RWPE1 (cell line): Measurements from ENCODE around the gene CABP4.

ENCODE experiments used
- CTCF ChIA-PET: fragments of 350-600 bp; sonication (Branson Sonifier 250); formaldehyde crosslinking; extraction: SDS; loops from one replicate; lab custom pipeline; 2021; lab: Yijun Ruan, JAX
- POLR2A ChIA-PET: fragments of 400-600 bp; formaldehyde crosslinking; extraction: SDS; loops from one replicate; lab custom pipeline; 2020; ENCODE audit warnings: antibody characterized with exemption; ENCODE audit not compliant: low non-redundant PET; lab: Yijun Ruan, JAX
- DNase-seq: peaks from one replicate; pipeline ENCODE4 v3.0.0; 2012; ENCODE audit warnings: low spot score
- H3K27ac ChIP-seq: fragments of 450-650 bp; 2 replicates; pipeline ENCODE4 v1.5.1; 2017
- TF ChIP-seq, protein P1 (sequence below): fragments of 450-650 bp; conservative IDR thresholded peaks from 2 replicates; pipeline ENCODE4 v1.5.1; 2017; ENCODE audit warnings: low read depth, mild to moderate bottlenecking

Gene CABP4

DNA sequence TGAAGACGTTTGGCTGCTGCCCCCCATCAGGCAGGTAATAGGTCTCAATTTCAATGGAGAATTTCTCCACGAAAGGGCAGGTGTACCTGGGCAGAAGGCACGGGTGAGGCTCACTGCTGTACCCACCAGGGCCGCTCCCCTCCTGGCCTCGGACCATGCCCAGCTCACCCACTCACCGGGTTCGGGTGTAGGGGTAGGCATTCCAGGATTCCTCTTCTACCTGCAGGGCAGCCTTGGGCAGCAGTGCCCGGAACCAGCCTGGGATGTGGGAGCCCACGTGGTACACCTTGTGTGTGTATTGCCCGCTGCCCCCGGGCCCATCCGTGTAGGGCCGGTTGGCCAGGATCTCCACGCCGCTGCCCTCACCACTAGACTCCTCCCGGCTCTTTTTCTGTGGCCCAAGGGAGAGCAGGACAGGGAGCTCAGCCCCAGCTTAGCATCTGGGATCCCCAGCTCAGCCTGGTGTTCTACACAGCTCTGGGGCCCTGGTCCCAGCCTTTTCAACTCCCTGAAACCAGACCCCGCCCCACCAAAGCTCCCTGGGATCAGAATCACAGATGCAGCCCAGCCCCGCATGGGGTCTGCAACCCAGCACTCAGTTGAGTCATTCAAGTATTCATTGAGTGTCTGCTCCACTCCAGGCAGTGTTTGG is 47.3 kb downstream of the CABP4 start:
- POLR2A ChIA-PET = no interaction called here
- DNase-seq = no peak
- H3K27ac ChIP-seq = peak overlapping the region; percentile 16; the same call in 1 of the 2 replicates
- CTCF ChIA-PET = no interaction called here
- TF ChIP-seq, protein P1, sequence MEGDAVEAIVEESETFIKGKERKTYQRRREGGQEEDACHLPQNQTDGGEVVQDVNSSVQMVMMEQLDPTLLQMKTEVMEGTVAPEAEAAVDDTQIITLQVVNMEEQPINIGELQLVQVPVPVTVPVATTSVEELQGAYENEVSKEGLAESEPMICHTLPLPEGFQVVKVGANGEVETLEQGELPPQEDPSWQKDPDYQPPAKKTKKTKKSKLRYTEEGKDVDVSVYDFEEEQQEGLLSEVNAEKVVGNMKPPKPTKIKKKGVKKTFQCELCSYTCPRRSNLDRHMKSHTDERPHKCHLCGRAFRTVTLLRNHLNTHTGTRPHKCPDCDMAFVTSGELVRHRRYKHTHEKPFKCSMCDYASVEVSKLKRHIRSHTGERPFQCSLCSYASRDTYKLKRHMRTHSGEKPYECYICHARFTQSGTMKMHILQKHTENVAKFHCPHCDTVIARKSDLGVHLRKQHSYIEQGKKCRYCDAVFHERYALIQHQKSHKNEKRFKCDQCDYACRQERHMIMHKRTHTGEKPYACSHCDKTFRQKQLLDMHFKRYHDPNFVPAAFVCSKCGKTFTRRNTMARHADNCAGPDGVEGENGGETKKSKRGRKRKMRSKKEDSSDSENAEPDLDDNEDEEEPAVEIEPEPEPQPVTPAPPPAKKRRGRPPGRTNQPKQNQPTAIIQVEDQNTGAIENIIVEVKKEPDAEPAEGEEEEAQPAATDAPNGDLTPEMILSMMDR = no peak

- ChIA-PET POLR2A (no interaction called here), CTCF (no interaction called here)
- peak overlapping the region; percentile 100 for H3K27ac ChIP-seq
- TF ChIP-seq, protein P1 = no peak
- DNase-seq = no peak
Measured at GRCh38 chr11:67503119-67504004, 48.2 kb downstream of the CABP4 start.

GRCh38 chr11:67504005-67504949 is 49.1 kb downstream of the CABP4 start:
- TF ChIP-seq, protein P1 = no peak
- POLR2A ChIA-PET = interaction anchor here (1.0 kb wide), 1 partner anchor 103 kb away, joined by 4 read pairs; the partner anchor contains the start of gene PPP1CA
- DNase-seq = no peak
- H3K27ac ChIP-seq = peak overlapping the region; percentile 100
- CTCF ChIA-PET = no interaction called here

DNA sequence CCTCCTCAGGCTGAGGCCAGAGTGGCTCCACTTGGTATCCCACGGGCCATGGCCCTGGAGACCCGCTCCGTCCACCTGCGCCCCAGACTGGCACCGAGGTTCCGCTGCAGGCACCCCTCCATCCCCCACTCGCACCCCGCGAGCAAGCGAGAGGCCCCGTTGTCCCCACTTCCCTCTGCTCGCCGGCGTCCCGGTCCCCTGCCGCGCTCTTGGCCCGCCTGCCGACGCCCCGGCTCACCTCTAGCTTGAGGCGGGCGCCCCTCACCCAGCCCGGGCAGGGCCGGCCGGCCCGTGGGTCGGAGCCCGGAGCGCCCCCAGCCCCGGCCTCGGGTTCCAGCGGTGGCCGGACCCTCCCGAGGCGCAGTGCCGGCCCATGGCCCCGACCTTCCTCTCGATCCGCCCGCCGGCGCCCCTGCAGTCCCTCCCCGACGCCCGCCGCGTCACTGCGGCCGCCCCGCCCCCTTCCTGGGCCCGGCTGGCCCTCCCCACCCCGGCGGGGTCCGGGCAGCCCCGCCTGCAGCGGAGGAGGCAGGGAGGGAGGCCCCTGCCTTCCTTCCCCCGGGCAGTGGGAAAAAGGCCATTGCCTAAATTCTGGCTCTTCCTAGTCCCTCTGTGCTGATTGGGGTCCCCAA is 49.9 kb downstream of the CABP4 start, which contains the start of gene PITPNM1:
TSS of gene PITPNM1 (minus strand) at position 414 of the 632 bp plus-strand sequence. CDS start 1,183 bp downstream, outside the sequence.
- peak; percentile 77 for DNase-seq
- H3K27ac ChIP-seq = peak within 1 kb of the TSS; percentile 100
- CTCF ChIA-PET = interaction anchor here (0.6 to 0.7 kb wide), 3 partner anchors 40 to 656 kb away, joined by 3 read pairs; partner anchors contain the start of gene PTPRCAP
- TF ChIP-seq, protein P1 = no peak
- POLR2A ChIA-PET = interaction anchor here (0.5 to 1.1 kb wide), 3 partner anchors 36 to 103 kb away, joined by 3 to 4 read pairs (median 4); partner anchors contain the start of genes CORO1B, PPP1CA and TMEM134

- H3K27ac ChIP-seq = peak overlapping the region; percentile 100
- CTCF ChIA-PET = interaction anchor here (0.6 to 0.7 kb wide), 6 partner anchors 40 to 1223 kb away, joined by 3 to 4 read pairs (median 3); partner anchors contain the start of gene PTPRCAP
- TF ChIP-seq, protein P1 = peak; percentile 98
- POLR2A ChIA-PET = interaction anchor here (0.5 to 1.1 kb wide), 3 partner anchors 37 to 114 kb away, joined by 3 to 4 read pairs (median 4); partner anchors contain the start of genes CORO1B, RAD9A and TMEM134
- peak; percentile 94 for DNase-seq
Measured at GRCh38 chr11:67505605-67506396, 50.6 kb downstream of the CABP4 start.
